ENCODE data around the gene P2RY6.

DNA sequence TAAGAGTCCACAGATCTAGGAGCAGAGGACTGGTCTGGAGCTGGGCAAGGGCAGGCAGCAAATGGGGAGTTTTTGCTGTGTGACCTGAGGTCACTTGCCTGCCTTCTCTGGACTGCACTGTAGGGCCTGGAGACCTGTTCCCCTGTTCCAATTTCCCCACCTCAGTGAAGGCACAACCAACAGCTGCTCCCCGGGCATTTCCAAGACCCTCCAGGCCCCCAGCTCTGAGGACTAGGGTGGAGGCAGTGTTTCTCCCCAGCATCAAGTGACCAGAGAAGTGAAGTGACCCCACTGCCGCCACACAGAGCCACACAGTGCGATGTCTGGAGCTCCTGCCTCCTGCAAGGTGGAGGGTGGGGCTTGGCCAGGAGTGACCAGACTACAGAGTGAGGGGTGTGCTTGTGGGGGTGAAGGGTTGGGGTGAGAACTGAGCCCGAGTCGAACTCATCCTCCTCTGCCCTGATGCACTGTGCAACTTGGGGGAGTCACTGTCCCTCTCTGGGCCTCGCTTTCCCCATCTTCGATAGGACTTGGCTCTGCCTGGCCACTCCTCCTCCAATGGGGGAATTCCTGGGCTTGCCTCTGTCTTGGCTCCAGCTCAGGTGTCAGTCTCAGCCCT lies 32.5 kb upstream of the P2RY6 start:
- TF ChIP-seq, protein P1, sequence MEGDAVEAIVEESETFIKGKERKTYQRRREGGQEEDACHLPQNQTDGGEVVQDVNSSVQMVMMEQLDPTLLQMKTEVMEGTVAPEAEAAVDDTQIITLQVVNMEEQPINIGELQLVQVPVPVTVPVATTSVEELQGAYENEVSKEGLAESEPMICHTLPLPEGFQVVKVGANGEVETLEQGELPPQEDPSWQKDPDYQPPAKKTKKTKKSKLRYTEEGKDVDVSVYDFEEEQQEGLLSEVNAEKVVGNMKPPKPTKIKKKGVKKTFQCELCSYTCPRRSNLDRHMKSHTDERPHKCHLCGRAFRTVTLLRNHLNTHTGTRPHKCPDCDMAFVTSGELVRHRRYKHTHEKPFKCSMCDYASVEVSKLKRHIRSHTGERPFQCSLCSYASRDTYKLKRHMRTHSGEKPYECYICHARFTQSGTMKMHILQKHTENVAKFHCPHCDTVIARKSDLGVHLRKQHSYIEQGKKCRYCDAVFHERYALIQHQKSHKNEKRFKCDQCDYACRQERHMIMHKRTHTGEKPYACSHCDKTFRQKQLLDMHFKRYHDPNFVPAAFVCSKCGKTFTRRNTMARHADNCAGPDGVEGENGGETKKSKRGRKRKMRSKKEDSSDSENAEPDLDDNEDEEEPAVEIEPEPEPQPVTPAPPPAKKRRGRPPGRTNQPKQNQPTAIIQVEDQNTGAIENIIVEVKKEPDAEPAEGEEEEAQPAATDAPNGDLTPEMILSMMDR (conservative IDR thresholded peaks at IDR 0.05), result no peak
- TF ChIP-seq ZFX (IDR thresholded peaks at IDR 0.05), result no peak
